ENCODE data around the gene SEC23A.

Gene SEC23A

DNA sequence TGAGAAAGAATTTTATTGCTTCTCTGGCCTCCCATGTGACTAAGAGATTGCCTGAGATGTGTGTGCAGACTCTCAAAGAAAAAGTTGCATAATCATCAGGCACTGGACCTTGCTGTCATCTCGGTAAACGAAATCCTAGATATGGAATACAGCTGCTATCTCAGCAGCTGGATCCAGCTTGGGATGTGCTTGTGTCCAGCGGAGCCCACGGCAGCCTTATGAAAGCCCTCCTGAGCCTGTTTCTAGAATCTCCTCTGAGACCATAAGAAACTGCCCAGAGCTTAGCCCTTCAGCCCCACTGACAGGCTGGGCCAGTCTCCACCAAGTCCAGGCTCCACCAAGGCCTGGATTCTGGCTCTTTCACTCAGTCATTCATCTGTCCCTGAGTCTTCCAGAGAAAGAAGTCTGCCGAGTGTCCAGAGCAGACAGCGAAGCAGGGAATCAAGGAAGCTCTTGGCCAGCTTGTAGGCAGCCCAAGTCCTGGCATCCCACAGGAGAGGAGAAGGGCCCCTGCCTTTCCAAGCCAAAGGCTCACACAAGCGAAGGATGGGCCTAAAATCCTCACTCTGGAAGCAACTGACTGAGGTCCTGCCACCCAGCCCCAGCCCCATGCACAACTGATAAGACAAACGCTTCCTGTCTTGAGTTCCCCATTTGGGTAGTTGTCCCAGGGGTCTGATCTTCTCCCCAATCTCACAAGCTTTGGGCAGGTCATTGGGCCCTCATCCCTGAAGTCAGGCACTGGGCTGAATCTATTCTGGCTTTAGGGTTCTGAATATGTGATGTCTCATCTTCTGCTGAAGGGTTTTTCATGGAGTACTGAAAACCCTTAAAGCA lies 97.8 kb downstream of the SEC23A start:
- DNase-seq: no peak
- Mint-ChIP-seq H3K9me3 (no peaks in the 10 kb centered on the region), H3K27ac (no peak overlapping the region), H3K4me1 (no peaks in the 10 kb centered on the region), H3K36me3 (ENCODE audit: low read depth) (no peaks in the 10 kb centered on the region), H3K27me3 (no peaks in the 10 kb centered on the region), H3K4me3 (no peak overlapping the region)
- no peak for ATAC-seq

DNA sequence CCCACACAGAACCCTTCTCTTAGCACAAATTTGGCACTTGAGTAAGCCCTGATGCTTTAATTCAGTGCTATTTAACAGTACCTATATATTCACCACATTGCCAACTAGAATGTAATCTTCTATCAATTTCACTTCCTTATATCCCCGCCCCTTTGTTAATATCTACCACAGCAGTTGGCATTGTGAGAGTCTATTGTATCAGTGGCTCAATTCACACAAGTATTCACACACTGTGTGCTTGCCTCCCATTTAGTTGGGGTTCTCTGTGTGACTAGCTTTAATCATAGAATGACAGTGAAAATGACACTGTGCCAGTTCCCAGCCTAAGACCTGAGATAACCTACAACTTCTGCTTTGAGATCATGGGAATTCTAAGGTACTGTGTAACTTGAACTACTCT lies 103.1 kb downstream of the SEC23A start:
- Mint-ChIP-seq H3K4me3 (no peak overlapping the region), H3K36me3 (ENCODE audit: low read depth) (no peaks in the 10 kb centered on the region), H3K27ac (no peak overlapping the region), H3K9me3 (no peaks in the 10 kb centered on the region), H3K27me3 (peaks cover 3% of the 10 kb centered on the region), H3K4me1 (no peaks in the 10 kb centered on the region)
- DNase-seq (no peak), ATAC-seq (no peak)

DNA sequence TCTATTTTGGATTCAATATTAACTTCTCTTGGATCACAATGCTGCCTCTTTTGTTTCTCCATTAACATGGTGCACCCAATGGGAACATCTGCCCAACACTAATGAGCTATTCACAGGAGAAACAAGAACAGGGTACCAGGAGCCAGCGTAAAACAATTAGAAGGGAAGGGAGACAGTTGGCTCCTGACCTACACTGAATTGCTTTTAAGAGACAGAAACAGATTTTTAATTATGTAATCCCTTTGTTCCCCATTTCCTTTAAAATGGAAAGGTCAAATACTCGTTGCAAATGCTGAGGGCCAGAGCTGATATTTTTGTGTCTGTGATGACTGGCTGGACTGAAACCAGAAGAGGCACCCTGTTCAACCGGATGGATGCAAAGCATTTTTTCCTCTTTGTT lies 108.3 kb downstream of the SEC23A start:
- peaks cover 4% of the 10 kb centered on the region for H3K9me3 Mint-ChIP-seq
- H3K27me3 Mint-ChIP-seq: peaks cover 3% of the 10 kb centered on the region
- ATAC-seq: no peak
- H3K27ac Mint-ChIP-seq: no peak overlapping the region
- H3K4me3 Mint-ChIP-seq: no peak overlapping the region
- no peaks in the 10 kb centered on the region for H3K36me3 Mint-ChIP-seq (ENCODE audit: low read depth)
- H3K4me1 Mint-ChIP-seq: peaks cover 4% of the 10 kb centered on the region
- DNase-seq: no peak

DNA sequence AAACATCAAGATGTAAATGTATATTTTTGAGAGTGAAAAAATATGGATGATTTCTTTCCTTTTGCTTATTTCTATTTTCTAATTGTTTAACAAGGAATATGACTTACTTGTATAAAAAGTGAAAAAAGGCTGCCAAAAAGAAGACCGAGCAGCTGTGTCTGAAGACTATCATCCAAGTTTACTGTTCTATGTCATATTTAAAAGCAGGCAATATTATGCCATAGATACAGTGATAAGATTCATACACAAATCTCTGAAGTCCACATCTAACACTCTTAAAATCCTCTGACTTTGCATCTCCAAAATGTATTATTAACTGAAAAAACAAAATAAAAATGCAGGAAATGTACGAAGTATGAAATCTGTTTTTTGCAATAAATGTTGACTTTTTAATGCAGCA lies 109.1 kb downstream of the SEC23A start:
- Mint-ChIP-seq H3K27me3 (peaks cover 3% of the 10 kb centered on the region), H3K4me1 (peaks cover 7% of the 10 kb centered on the region), H3K36me3 (ENCODE audit: low read depth) (no peaks in the 10 kb centered on the region), H3K27ac (no peak overlapping the region), H3K4me3 (no peak overlapping the region), H3K9me3 (peaks cover 4% of the 10 kb centered on the region)
- ATAC-seq (no peak), DNase-seq (no peak)

DNA sequence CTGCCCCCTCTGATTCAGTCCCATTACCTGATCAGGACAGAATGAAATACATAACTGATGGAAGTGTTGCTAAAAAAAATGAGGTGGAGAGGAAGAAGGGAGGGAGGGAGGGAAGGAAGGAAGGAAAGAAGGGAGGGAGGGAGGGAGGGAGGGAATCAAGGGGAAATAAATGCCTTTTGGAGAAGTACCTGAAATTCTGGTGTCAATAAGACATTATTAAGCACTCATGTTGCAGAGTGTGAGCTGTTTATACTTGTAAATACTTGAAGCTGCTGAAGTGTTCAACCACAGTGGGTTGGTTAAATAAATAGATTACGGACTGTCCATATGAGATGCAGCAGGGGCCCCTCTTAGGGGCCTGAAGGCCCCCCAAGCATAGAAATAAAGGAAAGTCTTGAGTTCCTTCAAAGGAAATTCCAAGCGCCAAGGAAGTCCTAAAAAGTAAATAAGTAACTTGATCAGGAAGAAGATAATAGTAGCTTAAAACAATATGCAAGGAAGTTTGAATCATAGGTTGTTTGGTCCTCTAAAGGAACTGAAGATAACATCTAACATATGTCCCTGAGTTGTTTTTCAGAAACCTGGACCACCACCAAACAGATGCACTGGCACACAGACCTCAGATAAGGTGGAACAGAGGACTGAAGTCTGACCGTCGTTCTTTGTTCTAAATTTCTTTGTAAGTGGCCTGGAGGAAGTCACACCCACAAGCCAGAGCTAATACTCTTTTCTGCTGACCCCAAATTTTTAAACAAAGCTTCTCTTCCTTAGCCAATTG lies 110.8 kb downstream of the SEC23A start:
- DNase-seq: no peak
- Mint-ChIP-seq H3K4me1 (peaks cover 7% of the 10 kb centered on the region), H3K27ac (no peak overlapping the region), H3K27me3 (peaks cover 3% of the 10 kb centered on the region), H3K4me3 (no peak overlapping the region), H3K36me3 (ENCODE audit: low read depth) (no peaks in the 10 kb centered on the region), H3K9me3 (peaks cover 4% of the 10 kb centered on the region)
- no peak for ATAC-seq

DNA sequence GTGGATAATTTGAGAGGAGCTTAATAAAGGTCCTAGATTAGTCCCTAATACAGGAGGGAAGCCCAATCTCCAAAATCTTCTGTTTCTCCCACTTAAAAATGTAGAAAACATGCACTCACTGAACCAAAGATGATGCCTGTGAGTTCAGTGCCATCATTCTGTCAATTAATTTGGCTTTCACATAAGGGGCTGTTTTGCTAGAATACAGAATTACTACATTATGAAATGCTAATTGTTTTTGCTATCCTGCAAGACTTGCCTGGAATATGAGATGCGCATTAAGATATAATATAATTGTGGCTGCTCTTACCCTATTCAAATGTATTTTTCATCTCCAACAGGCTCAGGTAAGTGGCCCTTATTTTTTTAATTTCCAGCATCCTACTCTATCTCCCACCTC lies 111.7 kb downstream of the SEC23A start:
- H3K36me3 Mint-ChIP-seq (ENCODE audit: low read depth): no peaks in the 10 kb centered on the region
- no peak overlapping the region for H3K27ac Mint-ChIP-seq
- no peak overlapping the region for H3K4me3 Mint-ChIP-seq
- H3K4me1 Mint-ChIP-seq: peaks cover 7% of the 10 kb centered on the region
- peaks cover 4% of the 10 kb centered on the region for H3K9me3 Mint-ChIP-seq
- ATAC-seq: no peak
- no peak for DNase-seq
- H3K27me3 Mint-ChIP-seq: peaks cover 3% of the 10 kb centered on the region

DNA sequence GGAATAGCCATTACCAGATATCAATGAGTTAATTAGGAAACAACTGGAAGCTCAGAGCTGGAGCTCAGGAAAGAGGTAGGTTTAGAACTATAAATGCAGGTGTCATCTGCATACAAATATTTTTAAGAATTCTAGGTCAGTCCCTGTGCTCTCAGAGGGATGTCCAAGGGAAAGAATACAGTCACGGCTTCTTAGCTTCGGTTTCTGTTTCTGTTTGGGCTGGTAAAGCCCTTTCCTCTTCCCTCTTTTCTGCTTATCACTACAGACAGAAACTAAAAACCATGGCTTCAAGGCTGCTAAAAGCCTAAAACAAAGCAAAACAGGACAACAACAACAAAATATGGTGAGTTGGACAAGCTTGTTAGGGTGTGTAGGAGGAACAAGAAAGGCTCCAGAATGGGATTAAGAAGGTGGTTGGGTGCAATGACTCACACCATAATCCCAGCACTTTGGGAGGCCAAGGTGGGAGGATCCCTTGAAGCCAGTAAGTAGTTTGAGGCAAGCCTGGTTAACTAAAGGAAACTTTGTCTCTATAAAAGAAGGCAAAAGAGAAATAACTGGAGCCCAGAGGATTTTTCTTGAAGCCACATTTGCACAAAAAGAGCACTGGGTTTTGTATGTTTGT lies 113.0 kb downstream of the SEC23A start:
- Mint-ChIP-seq H3K9me3 (peaks cover 4% of the 10 kb centered on the region), H3K36me3 (ENCODE audit: low read depth) (no peaks in the 10 kb centered on the region), H3K4me1 (peaks cover 7% of the 10 kb centered on the region), H3K27me3 (no peaks in the 10 kb centered on the region), H3K27ac (no peak overlapping the region), H3K4me3 (no peak overlapping the region)
- ATAC-seq: peak; percentile 54
- no peak for DNase-seq

DNA sequence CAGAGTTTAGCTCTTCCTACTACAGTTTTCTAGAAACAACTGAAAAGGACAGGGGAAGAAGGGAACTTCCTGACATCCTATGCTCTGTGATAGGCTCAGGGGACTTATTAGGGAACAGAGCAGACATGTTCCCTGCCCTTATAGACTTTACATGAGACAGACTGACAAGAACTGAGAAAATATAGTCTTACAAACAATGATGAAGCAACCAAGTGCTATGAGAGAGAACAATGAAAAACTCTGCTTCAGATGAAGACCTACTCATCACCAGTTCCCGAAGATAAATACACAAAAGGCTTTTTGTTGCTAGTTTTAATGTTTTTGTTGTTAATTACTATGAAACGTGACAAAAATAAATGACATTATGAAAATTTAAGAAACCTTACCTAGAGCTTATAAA lies 115.3 kb downstream of the SEC23A start:
- Mint-ChIP-seq H3K4me1 (peaks cover 7% of the 10 kb centered on the region), H3K27ac (no peak overlapping the region), H3K9me3 (peaks cover 4% of the 10 kb centered on the region), H3K4me3 (no peak overlapping the region), H3K36me3 (ENCODE audit: low read depth) (no peaks in the 10 kb centered on the region), H3K27me3 (peaks cover 5% of the 10 kb centered on the region)
- DNase-seq (no peak), ATAC-seq (no peak)

DNA sequence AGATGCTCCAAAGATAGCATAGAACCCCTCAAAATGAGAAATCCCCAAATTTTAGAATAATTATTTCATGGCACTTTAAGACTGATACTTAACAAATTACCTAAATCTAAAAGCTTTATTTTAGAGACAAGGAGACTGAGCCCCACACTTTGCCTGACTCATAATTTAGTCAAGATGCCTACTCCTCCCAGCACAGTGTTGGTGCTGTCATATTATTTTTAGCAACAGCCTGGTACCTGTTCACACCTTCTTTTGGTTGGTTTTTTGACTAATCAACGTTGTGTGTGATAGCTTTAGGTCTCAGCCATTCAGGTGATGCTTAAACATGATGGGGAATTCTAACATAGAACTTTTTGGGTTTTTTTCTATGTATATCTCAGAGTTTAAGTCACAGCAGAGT lies 120.2 kb downstream of the SEC23A start:
- no peaks in the 10 kb centered on the region for H3K36me3 Mint-ChIP-seq (ENCODE audit: low read depth)
- no peak overlapping the region for H3K27ac Mint-ChIP-seq
- H3K4me3 Mint-ChIP-seq: no peak overlapping the region
- ATAC-seq (no peak), DNase-seq (no peak)
- H3K4me1 Mint-ChIP-seq: no peaks in the 10 kb centered on the region
- peaks cover 8% of the 10 kb centered on the region for H3K9me3 Mint-ChIP-seq
- peaks cover 18% of the 10 kb centered on the region for H3K27me3 Mint-ChIP-seq

DNA sequence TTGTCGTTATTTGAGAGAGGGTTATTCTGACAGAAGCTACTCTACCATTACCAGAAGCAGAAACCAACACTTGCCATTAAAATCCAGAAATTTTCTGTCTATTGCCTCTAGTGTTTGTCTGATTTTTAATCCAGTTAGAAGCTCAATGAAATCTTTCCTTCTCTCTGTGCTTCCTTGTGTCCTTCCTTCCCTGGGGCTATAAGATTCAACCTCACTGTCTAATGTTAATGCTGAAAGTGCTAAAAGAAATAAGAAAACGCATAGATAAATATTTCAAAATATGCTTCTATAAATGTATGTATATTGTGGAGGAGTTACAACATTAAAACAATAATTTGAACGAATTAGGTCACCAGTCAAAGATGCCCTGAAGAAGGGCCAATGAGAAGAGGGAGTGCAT lies 120.8 kb downstream of the SEC23A start:
- ATAC-seq (no peak), DNase-seq (no peak)
- Mint-ChIP-seq H3K9me3 (peaks cover 10% of the 10 kb centered on the region), H3K36me3 (ENCODE audit: low read depth) (no peaks in the 10 kb centered on the region), H3K4me1 (no peaks in the 10 kb centered on the region), H3K27ac (no peak overlapping the region), H3K4me3 (no peak overlapping the region), H3K27me3 (peaks cover 18% of the 10 kb centered on the region)
